Left lung (tissue), 10 donors: Measurements from ENCODE around the gene NACC1. TPM values are rescaled to one million over a fixed set of nuclear protein-coding genes. Genes with fewer than 3 reads are reported as not detected.

Source experiments
- ATAC-seq: fragments of 200-7000 bp; cut with Tn5 transposase; one replicate; pipeline ENCODE4 v1.9.1; 2020; ENCODE audit warnings: moderate library complexity
- DNase-seq, 4 donors: peaks; one replicate each; pipeline ENCODE4 v3.0.0-alpha.2; 2013 to 2020
- H3K27ac ChIP-seq, 2 donors: fragments of 200-600 bp; sonication (generic) in 1 of 2; one replicate each; pipeline versions ENCODE4 v1.5.0 to v1.8.0; 2020 to 2021
- H3K27me3 ChIP-seq, 2 donors: fragments of 200-600 bp; sonication (generic) in 1 of 2; one replicate each; pipeline versions ENCODE4 v1.5.0 to v1.8.0; 2020 to 2021
- H3K36me3 ChIP-seq, 2 donors: fragments of 200-600 bp; sonication (generic) in 1 of 2; one replicate each; pipeline versions ENCODE4 v1.5.0 to v1.8.0; 2020 to 2021
- H3K4me1 ChIP-seq, 2 donors: fragments of 200-600 bp; one replicate each; pipeline ENCODE4 v1.8.0; 2021
- H3K4me3 ChIP-seq, 2 donors: fragments of 200-600 bp; sonication (generic) in 1 of 2; one replicate each; pipeline versions ENCODE4 v1.5.0 to v1.8.0; 2020 to 2021; ENCODE audit warnings: mild to moderate bottlenecking in 1 of 2
- H3K9me3 ChIP-seq, 2 donors: fragments of 200-600 bp; sonication (generic) in 1 of 2; one replicate each; pipeline versions ENCODE4 v1.5.0 to v1.8.0; 2020 to 2021
- intact Hi-C, 2 donors: fragments of 100-400 bp; cut with DNase I; formaldehyde crosslinking; loops; one replicate each; pipeline versions ENCODE4 v1.11.2 to v1.14.2; 2022
- polyA plus RNA-seq, 6 donors: library from polyadenylated mRNA; unstranded; fragments of 120-200 nt; gene quantifications; one replicate each; pipeline ENCODE4 v1.2.1, GENCODE V29; 2013; ENCODE audit not compliant: insufficient read length in 6 of 6
- total RNA-seq, 2 donors: library from RNA; stranded (reverse); fragmentation: NEBNext Ultra II Directional; extraction: Animal tissue kit (Norgen Biotek cat#: 25700); gene quantifications; one replicate each; pipeline ENCODE4 v1.2.1, GENCODE V29; 2021
- TF ChIP-seq, protein P1 (sequence below), 2 donors: fragments of 200-600 bp; sonication (generic) in 1 of 2; IDR thresholded peaks; one replicate each; pipeline versions ENCODE4 v1.5.0 to v1.8.0; 2021; ENCODE audit warnings: antibody characterized with exemption in 2 of 2
- donor health status: DM: no; HTN: yes; CAD: no.
- donor health status: DM: no; HTN: no; CAD: no.

NACC1 gene
- total and polyA plus RNA-seq, 8 donors = 14.9 to 92.5 (median 21.1) TPM

DNA sequence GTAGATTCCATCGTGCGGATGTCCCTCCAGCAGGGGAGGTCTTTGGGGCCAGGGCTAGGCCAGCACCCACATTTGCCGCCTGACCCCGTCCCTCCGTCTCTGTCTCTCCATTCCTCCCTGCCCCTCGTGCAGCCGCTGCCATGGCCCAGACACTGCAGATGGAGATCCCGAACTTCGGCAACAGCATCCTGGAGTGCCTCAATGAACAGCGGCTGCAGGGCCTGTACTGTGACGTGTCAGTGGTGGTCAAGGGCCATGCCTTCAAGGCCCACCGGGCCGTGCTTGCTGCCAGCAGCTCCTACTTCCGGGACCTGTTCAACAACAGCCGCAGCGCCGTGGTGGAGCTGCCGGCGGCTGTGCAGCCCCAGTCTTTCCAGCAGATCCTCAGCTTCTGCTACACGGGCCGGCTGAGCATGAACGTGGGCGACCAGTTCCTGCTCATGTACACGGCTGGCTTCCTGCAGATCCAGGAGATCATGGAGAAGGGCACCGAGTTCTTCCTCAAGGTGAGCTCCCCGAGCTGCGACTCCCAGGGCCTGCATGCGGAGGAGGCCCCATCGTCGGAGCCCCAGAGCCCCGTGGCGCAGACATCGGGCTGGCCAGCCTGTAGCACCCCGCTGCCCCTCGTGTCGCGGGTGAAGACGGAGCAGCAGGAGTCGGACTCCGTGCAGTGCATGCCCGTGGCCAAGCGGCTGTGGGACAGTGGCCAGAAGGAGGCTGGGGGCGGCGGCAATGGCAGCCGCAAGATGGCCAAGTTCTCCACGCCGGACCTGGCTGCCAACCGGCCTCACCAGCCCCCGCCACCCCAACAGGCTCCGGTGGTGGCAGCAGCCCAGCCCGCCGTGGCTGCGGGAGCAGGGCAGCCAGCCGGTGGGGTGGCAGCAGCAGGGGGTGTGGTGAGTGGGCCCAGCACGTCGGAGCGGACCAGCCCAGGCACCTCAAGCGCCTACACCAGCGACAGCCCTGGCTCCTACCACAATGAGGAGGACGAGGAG, 17.3 kb downstream of the NACC1 start:
- peak overlapping the region; percentile 36 to 73 for H3K27ac ChIP-seq
- peaks cover 0 to 55% of the 10 kb centered on the region in 2 donors for H3K36me3 ChIP-seq
- intact Hi-C loops = no loop called here

DNA sequence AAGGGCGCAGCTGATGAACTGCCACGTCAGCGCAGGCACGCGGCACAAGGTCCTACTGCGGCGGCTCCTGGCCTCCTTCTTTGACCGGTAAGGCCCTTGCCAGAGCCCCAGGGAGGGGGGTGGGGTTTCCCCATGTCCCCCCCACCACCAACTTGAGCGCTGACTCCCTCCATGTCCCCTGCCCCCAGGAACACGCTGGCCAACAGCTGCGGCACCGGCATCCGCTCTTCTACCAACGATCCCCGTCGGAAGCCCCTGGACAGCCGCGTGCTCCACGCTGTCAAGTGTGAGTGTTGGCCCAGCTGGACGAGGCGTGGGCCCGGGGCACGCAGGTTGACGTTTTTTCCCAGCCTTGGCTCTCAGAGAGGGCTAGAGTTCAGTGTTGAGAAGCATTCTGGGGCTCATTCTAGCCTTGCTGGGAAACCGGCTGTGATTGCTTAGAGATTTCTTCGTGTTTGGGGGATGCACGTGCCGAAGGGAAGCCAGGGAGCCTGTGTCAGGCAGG, 19.3 kb downstream of the NACC1 start:
- ATAC-seq = no peak
- H3K9me3 ChIP-seq = no peaks in the 10 kb centered on the region

More for the DNA sequence above, 17.3 kb downstream of the NACC1 start:
- peaks cover 0 to 29% of the 10 kb centered on the region in 2 donors for H3K4me1 ChIP-seq
- no peaks in the 10 kb centered on the region for H3K9me3 ChIP-seq
- ATAC-seq = no peak
- H3K27me3 ChIP-seq = no peaks in the 10 kb centered on the region
- TF ChIP-seq, protein P1, sequence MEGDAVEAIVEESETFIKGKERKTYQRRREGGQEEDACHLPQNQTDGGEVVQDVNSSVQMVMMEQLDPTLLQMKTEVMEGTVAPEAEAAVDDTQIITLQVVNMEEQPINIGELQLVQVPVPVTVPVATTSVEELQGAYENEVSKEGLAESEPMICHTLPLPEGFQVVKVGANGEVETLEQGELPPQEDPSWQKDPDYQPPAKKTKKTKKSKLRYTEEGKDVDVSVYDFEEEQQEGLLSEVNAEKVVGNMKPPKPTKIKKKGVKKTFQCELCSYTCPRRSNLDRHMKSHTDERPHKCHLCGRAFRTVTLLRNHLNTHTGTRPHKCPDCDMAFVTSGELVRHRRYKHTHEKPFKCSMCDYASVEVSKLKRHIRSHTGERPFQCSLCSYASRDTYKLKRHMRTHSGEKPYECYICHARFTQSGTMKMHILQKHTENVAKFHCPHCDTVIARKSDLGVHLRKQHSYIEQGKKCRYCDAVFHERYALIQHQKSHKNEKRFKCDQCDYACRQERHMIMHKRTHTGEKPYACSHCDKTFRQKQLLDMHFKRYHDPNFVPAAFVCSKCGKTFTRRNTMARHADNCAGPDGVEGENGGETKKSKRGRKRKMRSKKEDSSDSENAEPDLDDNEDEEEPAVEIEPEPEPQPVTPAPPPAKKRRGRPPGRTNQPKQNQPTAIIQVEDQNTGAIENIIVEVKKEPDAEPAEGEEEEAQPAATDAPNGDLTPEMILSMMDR (IDR thresholded peaks at IDR 0.05) = no peak
- no peak for DNase-seq
- no peak overlapping the region for H3K4me3 ChIP-seq

DNA sequence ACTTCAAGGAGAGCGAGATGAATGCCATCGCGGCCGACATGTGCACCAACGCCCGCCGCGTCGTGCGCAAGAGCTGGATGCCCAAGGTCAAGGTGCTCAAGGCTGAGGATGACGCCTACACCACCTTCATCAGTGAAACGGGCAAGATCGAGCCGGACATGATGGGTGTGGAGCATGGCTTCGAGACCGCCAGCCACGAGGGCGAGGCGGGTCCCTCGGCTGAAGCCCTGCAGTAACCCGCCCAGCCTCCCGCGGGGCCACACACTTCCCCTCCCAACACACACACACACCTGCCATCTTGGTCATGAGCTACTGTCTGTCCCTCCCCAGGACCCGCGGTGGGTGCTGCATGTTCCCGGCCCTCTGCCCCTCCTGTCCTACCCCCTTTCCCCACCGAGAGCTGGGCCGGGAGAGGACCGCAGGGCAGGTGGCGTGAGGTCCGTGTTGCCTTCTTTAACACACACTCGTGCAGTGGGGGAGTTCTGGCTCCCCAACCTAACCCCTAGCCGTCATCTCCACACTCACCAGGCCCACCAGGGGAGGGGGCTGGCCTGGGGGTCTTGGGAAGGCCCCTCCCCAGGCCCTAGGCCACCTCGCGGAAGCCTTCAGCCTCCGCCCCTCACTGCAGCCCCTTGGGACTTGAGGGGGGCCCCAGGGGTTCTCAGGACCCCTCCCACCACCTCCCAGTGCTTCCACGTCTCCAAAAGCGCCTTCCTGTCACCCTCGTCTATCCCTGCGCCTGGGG, 20.3 kb downstream of the NACC1 start:
- no peaks in the 10 kb centered on the region for H3K9me3 ChIP-seq
- H3K4me3 ChIP-seq = no peak overlapping the region
- intact Hi-C loops = no loop called here
- H3K36me3 ChIP-seq = peaks cover 0 to 61% of the 10 kb centered on the region in 2 donors
- H3K4me1 ChIP-seq = peaks cover 0 to 31% of the 10 kb centered on the region in 2 donors
- ATAC-seq (no peak), DNase-seq (no peak)
- TF ChIP-seq, protein P1 (IDR thresholded peaks at IDR 0.05) = no peak
- H3K27ac ChIP-seq = no peak overlapping the region
- H3K27me3 ChIP-seq = no peaks in the 10 kb centered on the region

More for the DNA sequence above, 19.3 kb downstream of the NACC1 start:
- H3K36me3 ChIP-seq = peaks cover 0 to 57% of the 10 kb centered on the region in 2 donors
- no peak for DNase-seq
- intact Hi-C loops = no loop called here
- no peak overlapping the region for H3K4me3 ChIP-seq
- H3K27me3 ChIP-seq = no peaks in the 10 kb centered on the region
- TF ChIP-seq, protein P1 (IDR thresholded peaks at IDR 0.05) = no peak
- no peak overlapping the region for H3K27ac ChIP-seq
- peaks cover 0 to 29% of the 10 kb centered on the region in 2 donors for H3K4me1 ChIP-seq

DNA sequence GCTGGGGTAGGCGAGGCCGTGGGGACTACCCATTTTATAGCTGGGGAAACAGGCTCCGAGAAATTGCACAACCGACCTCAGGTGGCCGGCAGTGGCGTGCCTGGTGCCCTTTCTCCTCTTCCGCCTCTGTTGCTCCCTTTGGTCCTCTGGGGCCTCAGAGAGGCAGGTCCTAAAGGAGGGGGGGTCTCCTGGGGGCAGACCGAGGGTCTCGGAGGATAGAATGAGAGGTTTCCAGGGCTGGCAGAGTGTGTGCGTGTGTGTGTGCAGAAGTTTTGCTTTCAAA, 20.8 kb downstream of the NACC1 start:
- Histone ChIP-seq H3K36me3 (peaks cover 0 to 63% of the 10 kb centered on the region in 2 donors), H3K4me3 (no peak overlapping the region), H3K9me3 (no peaks in the 10 kb centered on the region), H3K27ac (peak overlapping the region in 1 of 2 donors; percentile 41), H3K4me1 (peaks cover 0 to 33% of the 10 kb centered on the region in 2 donors), H3K27me3 (no peaks in the 10 kb centered on the region)
- TF ChIP-seq, protein P1 (IDR thresholded peaks at IDR 0.05) = no peak
- ATAC-seq (no peak), DNase-seq (no peak)
- intact Hi-C loops = no loop called here
